ENCODE data around the gene ESRP2. TPM values are rescaled to one million over a fixed set of nuclear protein-coding genes. Genes with fewer than 3 reads are reported as not detected.
A peak's percentile ranks its signal among the peaks of the same experiment; 100 is the strongest.

The ESRP2 gene
- total RNA-seq, 1 donor from 2014 or later, result 5.4 TPM

DNA sequence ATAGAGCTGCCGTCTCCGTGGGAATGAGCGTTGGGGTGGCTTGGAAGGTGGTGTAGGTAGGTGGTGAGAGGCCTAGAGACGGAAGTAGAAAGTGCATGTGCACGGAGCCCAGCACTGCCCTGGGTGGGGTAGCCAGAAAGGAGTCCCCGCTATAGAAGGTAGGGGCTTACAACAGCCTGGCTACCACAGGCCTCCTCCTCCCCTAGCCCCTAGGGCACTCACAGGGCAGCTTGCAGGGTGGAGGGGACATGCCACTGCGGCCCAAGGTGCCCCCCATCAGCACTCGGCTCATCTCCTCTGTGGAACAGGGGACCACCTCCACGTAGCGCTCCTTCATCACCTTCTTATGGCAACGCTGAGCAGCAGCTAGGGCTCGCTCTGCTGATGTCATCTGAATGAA is 5.0 kb downstream of the ESRP2 start:
- H3K4me2 ChIP-seq, result no peak overlapping the region
- H2AFZ ChIP-seq (replicated peaks), result no peak overlapping the region
- no peak overlapping the region for H3K4me3 ChIP-seq
- H3K4me3 Mint-ChIP-seq, result no peak overlapping the region
- H3K9me3 Mint-ChIP-seq, result no peaks in the 10 kb centered on the region
- H3K4me1 ChIP-seq, result peaks cover 7% of the 10 kb centered on the region
- H3K4me1 Mint-ChIP-seq, result no peaks in the 10 kb centered on the region
- H3K79me2 ChIP-seq (ENCODE audit: low read depth), result no peaks in the 10 kb centered on the region
- no peak overlapping the region for H3K9ac ChIP-seq
- H3K9me3 ChIP-seq (ENCODE audit: low read depth), result no peaks in the 10 kb centered on the region
- no peak overlapping the region for H3K27ac Mint-ChIP-seq
- TF ChIP-seq, protein P1, sequence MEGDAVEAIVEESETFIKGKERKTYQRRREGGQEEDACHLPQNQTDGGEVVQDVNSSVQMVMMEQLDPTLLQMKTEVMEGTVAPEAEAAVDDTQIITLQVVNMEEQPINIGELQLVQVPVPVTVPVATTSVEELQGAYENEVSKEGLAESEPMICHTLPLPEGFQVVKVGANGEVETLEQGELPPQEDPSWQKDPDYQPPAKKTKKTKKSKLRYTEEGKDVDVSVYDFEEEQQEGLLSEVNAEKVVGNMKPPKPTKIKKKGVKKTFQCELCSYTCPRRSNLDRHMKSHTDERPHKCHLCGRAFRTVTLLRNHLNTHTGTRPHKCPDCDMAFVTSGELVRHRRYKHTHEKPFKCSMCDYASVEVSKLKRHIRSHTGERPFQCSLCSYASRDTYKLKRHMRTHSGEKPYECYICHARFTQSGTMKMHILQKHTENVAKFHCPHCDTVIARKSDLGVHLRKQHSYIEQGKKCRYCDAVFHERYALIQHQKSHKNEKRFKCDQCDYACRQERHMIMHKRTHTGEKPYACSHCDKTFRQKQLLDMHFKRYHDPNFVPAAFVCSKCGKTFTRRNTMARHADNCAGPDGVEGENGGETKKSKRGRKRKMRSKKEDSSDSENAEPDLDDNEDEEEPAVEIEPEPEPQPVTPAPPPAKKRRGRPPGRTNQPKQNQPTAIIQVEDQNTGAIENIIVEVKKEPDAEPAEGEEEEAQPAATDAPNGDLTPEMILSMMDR (IDR thresholded peaks at IDR 0.05), result no peak
- peaks cover 4% of the 10 kb centered on the region for H3K36me3 Mint-ChIP-seq
- peaks cover 23% of the 10 kb centered on the region for H3F3A ChIP-seq (ENCODE audit: low read depth)
- no peak for DNase-seq (ENCODE audit: low spot score)
- no peaks in the 10 kb centered on the region for H3K36me3 ChIP-seq
- peaks cover 23% of the 10 kb centered on the region for H3K27me3 Mint-ChIP-seq (ENCODE audit: insufficient read depth, low read depth)
- H4K20me1 ChIP-seq (ENCODE audit: low read depth), result peaks cover 22% of the 10 kb centered on the region
- H3K27ac ChIP-seq, result no peak overlapping the region
- H3K27me3 ChIP-seq, result peaks cover 21% of the 10 kb centered on the region

DNA sequence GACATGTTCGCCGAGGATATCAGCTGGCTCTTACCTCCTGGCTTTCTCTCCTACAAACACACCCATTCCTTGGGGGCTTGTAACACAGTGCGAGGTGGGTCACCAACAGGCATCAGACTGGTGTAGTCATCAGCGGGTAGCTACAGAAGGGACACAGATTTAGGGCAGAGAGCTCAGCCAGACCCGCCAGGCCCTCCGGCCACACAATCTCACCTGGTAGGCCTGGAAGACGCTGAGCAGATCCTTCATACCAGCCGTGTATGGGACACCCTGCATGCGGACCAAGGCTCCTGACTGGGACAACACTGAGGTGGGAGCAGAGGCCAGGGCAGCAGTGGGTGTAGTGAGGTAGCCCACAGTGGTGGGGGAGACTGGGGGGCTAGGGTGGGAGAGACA is 5.8 kb downstream of the ESRP2 start:
- Histone ChIP-seq H3K27ac (no peak overlapping the region), H3K27me3 (peaks cover 13% of the 10 kb centered on the region), H3K9me3 (ENCODE audit: low read depth) (no peaks in the 10 kb centered on the region), H2AFZ (replicated peaks) (no peak overlapping the region), H3K4me1 (peaks cover under 1% of the 10 kb centered on the region), H3K4me3 (no peak overlapping the region), H3K4me2 (no peak overlapping the region), H3K9ac (no peak overlapping the region), H4K20me1 (ENCODE audit: low read depth) (peaks cover 25% of the 10 kb centered on the region), H3F3A (ENCODE audit: low read depth) (peaks cover 16% of the 10 kb centered on the region), H3K79me2 (ENCODE audit: low read depth) (no peaks in the 10 kb centered on the region), H3K36me3 (no peaks in the 10 kb centered on the region)
- H3K36me3 Mint-ChIP-seq, result peaks cover 4% of the 10 kb centered on the region
- H3K27ac Mint-ChIP-seq, result no peak overlapping the region
- no peaks in the 10 kb centered on the region for H3K9me3 Mint-ChIP-seq
- no peak for DNase-seq (ENCODE audit: low spot score)
- no peak overlapping the region for H3K4me3 Mint-ChIP-seq
- H3K27me3 Mint-ChIP-seq (ENCODE audit: insufficient read depth, low read depth), result peaks cover 19% of the 10 kb centered on the region
- TF ChIP-seq, protein P1 (IDR thresholded peaks at IDR 0.05), result no peak
- TF ChIP-seq EZH2phosphoT487 (IDR thresholded peaks at IDR 0.05) (no peak), EZH2 (IDR thresholded peaks at IDR 0.05) (no peak)
- no peaks in the 10 kb centered on the region for H3K4me1 Mint-ChIP-seq

DNA sequence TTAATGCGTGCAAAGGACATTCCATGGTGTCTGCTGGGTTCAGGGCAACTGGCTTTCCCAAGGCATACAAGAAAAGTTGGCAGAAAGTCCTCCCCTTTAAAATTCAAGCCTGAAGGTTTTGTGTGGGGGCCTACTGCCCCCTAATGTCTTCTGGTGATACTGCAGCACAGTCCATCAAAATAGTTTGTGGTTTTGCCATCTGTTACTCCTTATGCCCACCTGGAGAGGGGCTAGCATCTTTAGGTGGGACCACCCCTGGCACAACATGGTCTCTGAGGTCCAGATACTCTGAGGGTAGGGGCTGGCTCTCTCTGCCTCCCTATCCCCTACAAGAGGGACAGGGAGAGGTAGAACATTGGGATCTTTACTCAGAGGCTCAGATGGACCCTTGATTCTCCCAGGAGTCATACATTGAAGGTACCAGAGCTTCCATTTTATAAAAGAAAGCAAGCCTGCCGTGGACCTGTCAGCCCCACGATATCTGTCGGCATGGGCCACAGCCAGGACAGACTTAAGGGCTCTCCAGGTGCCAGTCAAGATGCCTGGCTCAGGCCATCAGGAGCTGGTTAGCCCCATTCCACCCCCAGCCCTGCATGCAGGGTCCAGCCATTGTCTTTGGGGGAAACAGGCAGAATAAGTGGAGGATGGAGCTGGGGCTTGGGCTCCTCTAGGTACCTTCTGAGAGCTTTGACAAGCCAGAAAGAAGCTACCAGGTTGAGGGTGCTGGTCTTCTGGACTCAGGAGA is 6.3 kb downstream of the ESRP2 start:
- no peak for TF ChIP-seq EZH2phosphoT487 (IDR thresholded peaks at IDR 0.05)
- TF ChIP-seq, protein P1 (IDR thresholded peaks at IDR 0.05), result peak; percentile 87
- H3K9ac ChIP-seq, result no peak overlapping the region
- H3K36me3 ChIP-seq, result no peaks in the 10 kb centered on the region
- Mint-ChIP-seq H3K4me1 (no peaks in the 10 kb centered on the region), H3K36me3 (peaks cover 2% of the 10 kb centered on the region), H3K4me3 (no peak overlapping the region), H3K27me3 (ENCODE audit: insufficient read depth, low read depth) (peaks cover 13% of the 10 kb centered on the region), H3K27ac (no peak overlapping the region), H3K9me3 (no peaks in the 10 kb centered on the region)
- DNase-seq (ENCODE audit: low spot score), result peak; percentile 69
- H3K27me3 ChIP-seq, result peaks cover 8% of the 10 kb centered on the region
- H3K9me3 ChIP-seq (ENCODE audit: low read depth), result no peaks in the 10 kb centered on the region
- no peak overlapping the region for H3K4me3 ChIP-seq
- no peak overlapping the region for H2AFZ ChIP-seq (replicated peaks)
- H3K4me2 ChIP-seq, result no peak overlapping the region
- no peak overlapping the region for H3K27ac ChIP-seq
- no peaks in the 10 kb centered on the region for H3K4me1 ChIP-seq
- H3F3A ChIP-seq (ENCODE audit: low read depth), result peaks cover 10% of the 10 kb centered on the region
- H4K20me1 ChIP-seq (ENCODE audit: low read depth), result peaks cover 19% of the 10 kb centered on the region
- H3K79me2 ChIP-seq (ENCODE audit: low read depth), result no peaks in the 10 kb centered on the region
